ENCODE measurements around the gene RALGPS1. TPM values are rescaled to one million over a fixed set of nuclear protein-coding genes. Genes with fewer than 3 reads are reported as not detected.
A peak's percentile ranks its signal among the peaks of the same experiment; 100 is the strongest.
"Not testable (repeated sequence)": the region's sequence is repeated elsewhere in the genome, so short reads cannot be mapped to it uniquely, and the experiment has no call there.

RALGPS1 gene
- total and polyA plus RNA-seq, 4 donors = 34.4 to 80.9 (median 73.2) TPM

DNA sequence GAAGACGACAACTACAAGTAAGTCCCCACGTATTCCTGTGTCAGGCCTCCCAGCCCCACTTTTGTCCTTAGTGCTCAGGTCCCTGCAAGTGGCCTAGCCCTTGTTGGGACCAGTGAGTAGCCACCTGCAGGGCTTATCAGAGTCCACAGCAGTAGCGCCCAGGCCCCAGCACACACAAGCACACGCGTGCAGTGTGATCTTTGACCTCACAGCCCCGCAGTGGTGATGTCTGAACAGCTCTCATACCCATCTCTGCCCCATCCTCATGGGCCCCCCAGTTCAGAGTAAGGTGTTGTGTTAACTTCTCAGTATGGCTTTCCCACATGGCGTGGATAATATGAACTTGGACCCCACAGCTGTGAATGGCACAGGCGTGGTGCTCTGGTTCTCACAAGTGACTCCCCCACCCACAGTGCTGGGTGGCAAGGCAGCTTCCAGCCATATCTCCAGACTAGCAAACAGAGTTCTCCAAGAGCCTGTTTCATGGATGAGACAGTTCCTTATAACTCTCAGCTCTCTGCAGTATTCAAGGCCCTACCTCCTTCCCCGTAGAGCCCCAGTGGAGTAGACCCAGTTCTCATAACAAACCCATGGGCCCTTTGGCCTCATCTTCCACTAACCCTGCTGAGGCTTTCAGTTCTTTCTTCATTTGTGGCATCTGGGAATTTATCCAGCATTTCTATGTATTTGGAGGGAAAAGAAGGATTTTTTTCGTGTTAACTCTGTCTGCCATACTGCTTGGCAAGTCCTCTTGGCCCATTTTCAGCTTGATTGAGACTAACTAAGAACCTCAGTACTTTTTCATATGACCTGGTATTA, 254.4 kb downstream of the RALGPS1 start:
- no peaks in the 10 kb centered on the region for H3K27me3 ChIP-seq (ENCODE audit: control insufficient read depth, insufficient read depth, low read length)
- DNase-seq (ENCODE audit: low read depth in 4 of 6, low spot score in 6 of 6) = peak in 1 of 6 donors; percentile 91
- WGBS (ENCODE audit: insufficient coverage) = 71% methylated on average over 3 of the region's 10 CpGs
- no peak overlapping the region for H3K27ac ChIP-seq (ENCODE audit: low read depth, low read length)
- H3K4me1 ChIP-seq (ENCODE audit: control insufficient read depth, insufficient read depth, low read length) = peaks cover 5% of the 10 kb centered on the region
- H3K9me3 ChIP-seq (ENCODE audit: control insufficient read depth, insufficient read depth, low read length) = no peaks in the 10 kb centered on the region
- no peak overlapping the region for H3K4me3 ChIP-seq (ENCODE audit: low read depth, low read length)
- H3K36me3 ChIP-seq (ENCODE audit: control insufficient read depth, insufficient read depth, low read length) = peaks cover 19% of the 10 kb centered on the region

DNA sequence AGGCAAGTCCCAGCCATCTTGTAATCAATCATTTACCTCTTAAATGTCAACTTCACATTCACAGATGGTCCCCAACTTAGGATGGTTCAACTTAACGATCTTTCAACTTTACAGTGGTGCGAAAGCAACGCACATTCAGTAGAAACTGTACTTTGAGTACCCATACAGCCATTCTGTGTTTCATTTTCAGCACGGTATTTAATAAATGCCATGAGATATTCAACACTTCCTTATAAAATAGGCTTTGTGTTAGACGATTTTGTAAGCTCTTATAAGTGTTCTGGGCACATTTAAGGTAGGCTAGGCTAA, 254.9 kb downstream of the RALGPS1 start:
- WGBS (ENCODE audit: insufficient coverage) = no CpG with 5 or more reads among the region's 5 CpGs
- no peaks in the 10 kb centered on the region for H3K9me3 ChIP-seq (ENCODE audit: control insufficient read depth, insufficient read depth, low read length)
- DNase-seq (ENCODE audit: low read depth in 4 of 6, low spot score in 6 of 6) = no peak

DNA sequence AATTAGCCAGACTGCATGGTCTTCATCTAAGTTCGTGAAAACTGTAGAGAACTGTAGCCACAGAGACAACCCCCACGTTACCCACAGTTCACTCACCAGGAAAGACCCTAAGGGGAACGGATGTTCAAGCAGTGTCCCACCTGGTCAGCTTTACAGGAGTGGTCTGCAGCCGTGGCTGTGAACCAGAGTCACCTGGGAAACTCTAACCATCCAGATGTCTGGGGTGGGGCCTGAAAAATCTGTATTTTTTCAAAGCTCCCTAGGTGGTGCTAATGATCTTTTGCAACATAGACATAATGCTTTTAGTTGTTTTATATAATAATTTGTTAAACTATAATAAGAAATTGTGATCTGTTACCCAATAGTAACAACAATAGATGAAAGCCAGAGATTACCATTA, 255.5 kb downstream of the RALGPS1 start:
- 80% methylated on average over 1 of the region's 4 CpGs for WGBS (ENCODE audit: insufficient coverage)
- no peak overlapping the region for H3K27ac ChIP-seq (ENCODE audit: low read depth, low read length)
- H3K4me3 ChIP-seq (ENCODE audit: low read depth, low read length) = no peak overlapping the region
- H3K27me3 ChIP-seq (ENCODE audit: control insufficient read depth, insufficient read depth, low read length) = no peaks in the 10 kb centered on the region
- DNase-seq (ENCODE audit: low read depth in 4 of 6, low spot score in 6 of 6) = no peak
- H3K4me1 ChIP-seq (ENCODE audit: control insufficient read depth, insufficient read depth, low read length) = peaks cover 5% of the 10 kb centered on the region
- H3K9me3 ChIP-seq (ENCODE audit: control insufficient read depth, insufficient read depth, low read length) = no peaks in the 10 kb centered on the region
- peaks cover 26% of the 10 kb centered on the region for H3K36me3 ChIP-seq (ENCODE audit: control insufficient read depth, insufficient read depth, low read length)

More for the DNA sequence above, 254.9 kb downstream of the RALGPS1 start:
- H3K4me1 ChIP-seq (ENCODE audit: control insufficient read depth, insufficient read depth, low read length) = peaks cover 5% of the 10 kb centered on the region
- peaks cover 20% of the 10 kb centered on the region for H3K36me3 ChIP-seq (ENCODE audit: control insufficient read depth, insufficient read depth, low read length)
- H3K4me3 ChIP-seq (ENCODE audit: low read depth, low read length) = no peak overlapping the region
- no peaks in the 10 kb centered on the region for H3K27me3 ChIP-seq (ENCODE audit: control insufficient read depth, insufficient read depth, low read length)
- H3K27ac ChIP-seq (ENCODE audit: low read depth, low read length) = no peak overlapping the region

DNA sequence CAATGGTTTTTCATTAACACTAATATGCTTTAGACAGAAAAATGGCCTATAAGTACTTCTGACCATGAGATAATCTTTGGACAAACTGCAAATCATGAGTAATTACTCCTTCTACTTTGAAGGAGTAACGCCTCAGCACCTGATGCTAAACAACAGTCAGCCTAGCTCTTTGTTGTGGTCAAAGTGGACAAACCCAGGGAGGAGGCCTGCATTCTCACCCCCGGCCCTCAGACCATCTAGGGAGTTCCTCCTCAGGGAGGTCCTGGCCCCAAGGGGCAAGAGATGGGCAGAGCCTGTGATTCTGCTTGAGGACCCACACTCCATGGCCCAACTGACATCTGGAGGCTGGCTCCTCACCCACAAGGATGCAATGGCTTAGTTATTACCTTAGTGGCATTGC, 256.1 kb downstream of the RALGPS1 start:
- Histone ChIP-seq H3K27me3 (ENCODE audit: control insufficient read depth, insufficient read depth, low read length) (no peaks in the 10 kb centered on the region), H3K9me3 (ENCODE audit: control insufficient read depth, insufficient read depth, low read length) (no peaks in the 10 kb centered on the region), H3K27ac (ENCODE audit: low read depth, low read length) (no peak overlapping the region), H3K4me3 (ENCODE audit: low read depth, low read length) (no peak overlapping the region), H3K36me3 (ENCODE audit: control insufficient read depth, insufficient read depth, low read length) (peaks cover 31% of the 10 kb centered on the region), H3K4me1 (ENCODE audit: control insufficient read depth, insufficient read depth, low read length) (peaks cover 5% of the 10 kb centered on the region)
- no peak for DNase-seq (ENCODE audit: low read depth in 4 of 6, low spot score in 6 of 6)
- WGBS (ENCODE audit: insufficient coverage) = 76% methylated on average over 2 of the region's 2 CpGs

DNA sequence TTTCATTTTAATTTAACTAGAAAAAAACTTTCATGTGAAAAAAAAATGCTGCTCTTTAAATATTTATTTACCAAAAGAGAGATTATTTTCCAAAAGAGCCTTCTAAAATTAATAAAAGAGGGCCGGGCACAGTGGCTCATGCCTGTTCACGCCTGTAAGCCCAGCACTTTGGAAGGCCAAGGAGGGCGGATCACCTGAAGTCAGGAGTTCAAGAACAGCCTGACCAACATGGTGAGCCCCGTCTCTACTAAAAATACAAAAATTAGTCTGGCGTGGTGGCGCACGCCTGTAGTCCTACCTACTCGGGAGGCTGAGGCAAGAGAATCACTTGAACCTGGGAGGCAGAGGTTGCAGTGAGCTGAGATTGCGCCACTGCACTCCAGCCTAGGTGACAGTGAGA, 256.8 kb downstream of the RALGPS1 start:
- H3K27me3 ChIP-seq (ENCODE audit: control insufficient read depth, insufficient read depth, low read length); H3K4me3 ChIP-seq (ENCODE audit: low read depth, low read length); DNase-seq (ENCODE audit: low read depth in 4 of 6, low spot score in 6 of 6); H3K9me3 ChIP-seq (ENCODE audit: control insufficient read depth, insufficient read depth, low read length); H3K27ac ChIP-seq (ENCODE audit: low read depth, low read length); H3K4me1 ChIP-seq (ENCODE audit: control insufficient read depth, insufficient read depth, low read length): not testable (repeated sequence)
- WGBS (ENCODE audit: insufficient coverage) = 94% methylated on average over 3 of the region's 9 CpGs
- peaks cover 35% of the 10 kb centered on the region for H3K36me3 ChIP-seq (ENCODE audit: control insufficient read depth, insufficient read depth, low read length)

DNA sequence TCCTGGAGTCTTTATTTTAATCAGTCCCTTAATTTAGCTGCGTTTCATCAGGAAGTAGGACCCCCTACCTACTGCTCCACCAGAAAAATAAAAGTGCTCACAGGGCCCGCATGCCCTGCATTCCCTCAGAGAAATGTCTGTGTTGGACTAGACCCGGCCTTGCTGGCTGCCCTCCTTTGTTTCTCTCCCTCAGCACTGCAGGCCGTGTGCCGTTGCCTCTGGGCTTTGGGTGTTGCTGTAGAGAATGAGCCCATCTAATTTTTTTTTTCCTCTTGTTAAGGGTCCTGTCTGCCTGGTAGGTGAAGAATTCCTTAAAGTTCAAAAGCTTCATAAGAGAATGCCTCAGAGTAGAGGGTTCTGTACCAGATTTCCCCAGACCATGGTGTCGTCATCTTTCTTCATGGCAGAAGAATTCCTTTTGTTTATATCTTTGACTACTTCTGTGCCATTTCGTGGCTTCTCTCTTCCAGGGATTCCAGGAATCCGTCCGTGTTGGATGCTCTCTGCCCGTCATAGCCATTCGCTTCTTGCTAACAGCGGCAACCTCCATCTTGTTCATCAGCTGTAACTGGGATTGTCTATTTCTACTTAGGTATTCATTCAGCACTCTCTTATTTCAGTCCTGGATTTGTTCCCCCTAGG, 257.6 kb downstream of the RALGPS1 start:
- H3K9me3 ChIP-seq (ENCODE audit: control insufficient read depth, insufficient read depth, low read length) = no peaks in the 10 kb centered on the region
- WGBS (ENCODE audit: insufficient coverage) = 91% methylated on average over 9 of the region's 12 CpGs
- H3K4me3 ChIP-seq (ENCODE audit: low read depth, low read length) = no peak overlapping the region
- no peak for DNase-seq (ENCODE audit: low read depth in 4 of 6, low spot score in 6 of 6)
- no peak overlapping the region for H3K27ac ChIP-seq (ENCODE audit: low read depth, low read length)
- peaks cover 38% of the 10 kb centered on the region for H3K36me3 ChIP-seq (ENCODE audit: control insufficient read depth, insufficient read depth, low read length)
- H3K27me3 ChIP-seq (ENCODE audit: control insufficient read depth, insufficient read depth, low read length) = no peaks in the 10 kb centered on the region
- H3K4me1 ChIP-seq (ENCODE audit: control insufficient read depth, insufficient read depth, low read length) = peaks cover 5% of the 10 kb centered on the region

DNA sequence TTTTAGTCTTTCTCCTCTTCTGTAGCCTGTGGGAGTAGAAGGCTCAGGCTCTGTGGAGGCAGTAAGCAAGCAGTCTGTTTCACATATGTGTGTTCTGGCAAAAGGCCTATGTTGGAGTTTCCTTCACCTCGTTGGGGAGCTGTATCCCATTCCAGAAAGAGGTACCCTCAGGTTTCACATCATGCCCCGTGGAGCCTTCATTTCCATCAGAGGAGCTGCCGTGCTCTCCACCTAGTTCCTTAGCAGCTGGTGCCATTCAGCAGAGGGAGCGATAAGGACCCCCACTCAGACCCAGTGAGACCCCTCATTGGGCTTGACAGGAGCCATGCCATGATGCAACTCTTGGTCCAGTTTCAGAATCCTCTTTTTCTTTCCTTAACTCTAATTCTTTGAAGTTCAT, 258.5 kb downstream of the RALGPS1 start:
- peaks cover 14% of the 10 kb centered on the region for H3K4me1 ChIP-seq (ENCODE audit: control insufficient read depth, insufficient read depth, low read length)
- H3K36me3 ChIP-seq (ENCODE audit: control insufficient read depth, insufficient read depth, low read length) = peaks cover 39% of the 10 kb centered on the region
- H3K27me3 ChIP-seq (ENCODE audit: control insufficient read depth, insufficient read depth, low read length) = no peaks in the 10 kb centered on the region
- no peak overlapping the region for H3K27ac ChIP-seq (ENCODE audit: low read depth, low read length)
- no peak overlapping the region for H3K4me3 ChIP-seq (ENCODE audit: low read depth, low read length)
- H3K9me3 ChIP-seq (ENCODE audit: control insufficient read depth, insufficient read depth, low read length) = no peaks in the 10 kb centered on the region
- 89% methylated on average over 4 of the region's 4 CpGs for WGBS (ENCODE audit: insufficient coverage)
- DNase-seq (ENCODE audit: low read depth in 4 of 6, low spot score in 6 of 6) = peak in 1 of 6 donors; percentile 20

DNA sequence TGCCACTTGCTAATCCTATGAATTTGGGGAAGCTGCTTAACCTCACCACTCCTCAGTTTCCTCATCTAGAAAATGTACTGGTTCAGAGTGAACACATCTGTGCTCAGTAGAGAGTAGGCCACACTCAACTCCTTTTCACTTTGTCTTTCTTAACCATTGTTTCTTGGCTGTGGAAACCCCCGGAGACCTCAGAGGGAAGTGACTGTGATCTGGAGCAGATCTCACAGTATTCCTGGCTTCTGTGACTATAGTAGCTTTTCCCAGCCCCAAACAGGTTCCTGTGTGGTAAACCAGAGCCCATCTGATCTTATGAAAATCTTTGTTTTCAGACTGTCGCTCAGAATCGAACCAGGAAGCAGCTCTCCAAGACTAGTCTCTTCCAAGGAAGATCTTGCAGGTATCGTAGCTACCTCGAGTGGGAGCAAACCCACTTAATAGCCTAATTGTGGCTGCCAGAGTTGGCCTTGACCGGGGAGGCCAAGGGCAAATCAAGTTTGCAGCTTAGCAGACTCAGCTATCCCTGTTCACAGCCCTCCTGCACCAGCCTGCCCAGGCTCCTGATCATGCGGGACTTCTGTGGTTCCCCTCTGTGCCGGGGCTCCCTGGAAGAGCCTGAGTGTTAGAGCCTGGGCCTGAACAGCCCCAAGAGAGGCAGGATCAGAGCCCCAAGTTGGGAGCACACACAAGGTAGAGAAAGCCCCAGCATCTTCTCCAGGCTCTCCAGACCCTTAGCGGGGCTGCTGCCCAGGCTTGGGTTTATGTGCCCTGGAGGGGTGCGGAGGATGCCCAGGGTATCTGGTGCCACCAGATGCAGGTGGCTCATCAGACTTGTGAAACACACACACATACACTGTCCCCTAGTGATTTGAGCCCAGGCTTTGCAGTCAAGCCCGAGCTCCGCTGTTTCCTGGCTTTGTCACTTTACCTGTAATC, 260.1 kb downstream of the RALGPS1 start:
- Histone ChIP-seq H3K36me3 (ENCODE audit: control insufficient read depth, insufficient read depth, low read length) (peaks cover 40% of the 10 kb centered on the region), H3K4me3 (ENCODE audit: low read depth, low read length) (no peak overlapping the region), H3K27me3 (ENCODE audit: control insufficient read depth, insufficient read depth, low read length) (no peaks in the 10 kb centered on the region), H3K27ac (ENCODE audit: low read depth, low read length) (no peak overlapping the region), H3K4me1 (ENCODE audit: control insufficient read depth, insufficient read depth, low read length) (peaks cover 24% of the 10 kb centered on the region), H3K9me3 (ENCODE audit: control insufficient read depth, insufficient read depth, low read length) (no peaks in the 10 kb centered on the region)
- no peak for DNase-seq (ENCODE audit: low read depth in 4 of 6, low spot score in 6 of 6)
- 94% methylated on average over 12 of the region's 12 CpGs for WGBS (ENCODE audit: insufficient coverage)

DNA sequence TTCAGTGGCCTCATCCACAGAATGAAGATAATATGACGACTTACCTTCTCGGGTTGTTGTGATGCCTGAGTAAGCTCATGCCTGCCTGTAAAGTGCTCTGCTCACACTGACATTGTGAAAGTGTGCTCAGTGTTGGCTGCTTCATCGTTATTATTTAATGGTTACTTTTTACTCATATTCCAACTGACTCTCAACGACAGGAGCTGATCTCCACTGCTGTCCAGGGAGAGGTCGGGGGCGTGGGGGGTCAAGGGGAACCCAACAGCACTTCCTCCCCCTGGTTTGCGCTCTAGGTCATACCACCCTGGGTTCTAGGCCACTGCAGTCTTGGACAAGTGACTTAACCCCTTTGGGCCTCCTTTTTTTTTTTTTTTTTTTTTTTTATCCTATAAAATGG, 260.7 kb downstream of the RALGPS1 start:
- no peaks in the 10 kb centered on the region for H3K9me3 ChIP-seq (ENCODE audit: control insufficient read depth, insufficient read depth, low read length)
- no CpG with 5 or more reads among the region's 7 CpGs for WGBS (ENCODE audit: insufficient coverage)

More for the DNA sequence above, 260.7 kb downstream of the RALGPS1 start:
- Histone ChIP-seq H3K27ac (ENCODE audit: low read depth, low read length) (no peak overlapping the region), H3K27me3 (ENCODE audit: control insufficient read depth, insufficient read depth, low read length) (no peaks in the 10 kb centered on the region), H3K4me3 (ENCODE audit: low read depth, low read length) (no peak overlapping the region), H3K36me3 (ENCODE audit: control insufficient read depth, insufficient read depth, low read length) (peaks cover 40% of the 10 kb centered on the region), H3K4me1 (ENCODE audit: control insufficient read depth, insufficient read depth, low read length) (peaks cover 25% of the 10 kb centered on the region)
- DNase-seq (ENCODE audit: low read depth in 4 of 6, low spot score in 6 of 6) = no peak

Measured in spinal cord (tissue), 10 donors.